Hepatocyte (in vitro differentiated cells): ENCODE data around the gene CCNI2. TPM values are rescaled to one million over a fixed set of nuclear protein-coding genes. Genes with fewer than 3 reads are reported as not detected.
"Not testable (repeated sequence)": the region's sequence is repeated elsewhere in the genome, so short reads cannot be mapped to it uniquely, and the experiment has no call there.

Experiments used
- DNase-seq: peaks from one replicate; pipeline ENCODE4 v3.0.0-alpha.2; 2016; ENCODE audit warnings: low spot score
- H2AFZ ChIP-seq: fragments of 200-600 bp; sonication (generic); 2 replicates; pipeline ENCODE4 v1.6.0; 2016; ENCODE audit warnings: antibody characterized with exemption, mild to moderate bottlenecking
- H3K27ac ChIP-seq: fragments of 200-600 bp; sonication (generic); 2 replicates; pipeline ENCODE4 v1.5.1; 2016; ENCODE audit warnings: mild to moderate bottlenecking
- H3K27me3 ChIP-seq: fragments of 200-600 bp; sonication (generic); 2 replicates; pipeline ENCODE4 v1.6.1; 2016
- H3K36me3 ChIP-seq: fragments of 200-600 bp; sonication (generic); replicated peaks from 2 replicates; pipeline ENCODE4 v1.5.1; 2016; ENCODE audit warnings: low read depth; ENCODE audit not compliant: insufficient read depth
- H3K4me1 ChIP-seq: fragments of 200-600 bp; sonication (generic); 2 replicates; pipeline ENCODE4 v1.5.1; 2016; ENCODE audit warnings: mild to moderate bottlenecking, moderate library complexity; ENCODE audit not compliant: insufficient read depth
- H3K4me2 ChIP-seq: fragments of 200-600 bp; sonication (generic); 2 replicates; pipeline ENCODE4 v1.6.0; 2016
- H3K4me3 ChIP-seq: fragments of 200-600 bp; sonication (generic); 2 replicates; pipeline ENCODE4 v1.5.1; 2016; ENCODE audit warnings: mild to moderate bottlenecking
- H3K79me2 ChIP-seq: fragments of 200-600 bp; sonication (generic); 2 replicates; pipeline ENCODE4 v1.6.0; 2017; ENCODE audit warnings: mild to moderate bottlenecking
- H3K9me2 ChIP-seq: fragments of 200-600 bp; sonication (generic); replicated peaks from 2 replicates; pipeline ENCODE4 v1.6.0; 2017; ENCODE audit warnings: mild to moderate bottlenecking; ENCODE audit not compliant: insufficient read depth
- H3K9me3 ChIP-seq: fragments of 200-600 bp; sonication (generic); 2 replicates; pipeline ENCODE4 v1.5.1; 2016; ENCODE audit warnings: low read depth, mild to moderate bottlenecking
- H4K20me1 ChIP-seq: fragments of 200-600 bp; sonication (generic); 2 replicates; pipeline ENCODE4 v1.6.0; 2016; ENCODE audit warnings: mild to moderate bottlenecking; ENCODE audit not compliant: insufficient read depth, poor library complexity, severe bottlenecking
- CTCF ChIP-seq: fragments of 200-600 bp; sonication (generic); IDR thresholded peaks from 2 replicates; pipeline ENCODE4 v1.5.1; 2016; ENCODE audit warnings: antibody characterized with exemption, mild to moderate bottlenecking; ENCODE audit not compliant: poor library complexity
- EZH2 ChIP-seq: fragments of 200-600 bp; sonication (generic); IDR thresholded peaks from 2 replicates; pipeline ENCODE4 v1.6.1; 2016; ENCODE audit warnings: antibody characterized with exemption, mild to moderate bottlenecking, borderline replicate concordance
- EZH2phosphoT487 ChIP-seq: fragments of 200-600 bp; sonication (generic); IDR thresholded peaks from one replicate; pipeline ENCODE4 v1.6.1; 2018; ENCODE audit warnings: antibody characterized with exemption, mild to moderate bottlenecking, low read depth, moderate library complexity; ENCODE audit not compliant: unreplicated experiment, severe bottlenecking
- WGBS: methylation state at CpG from one replicate; pipeline ENCODE4 v1.1.6; 2016; ENCODE audit warnings: low lambda C conversion rate; ENCODE audit errors: missing lambda C conversion rate; 5-methylcytosine and 5-hydroxymethylcytosine counted together
- polyA plus RNA-seq: library from polyadenylated mRNA; unstranded; fragments of >200 nt; fragmentation: Nextera tagmentation; extraction: Ambion mirVana; gene quantifications from 2 replicates; pipeline ENCODE4 v1.2.1, GENCODE V29; 2016
- total RNA-seq: library from RNA; depleted of rRNA; stranded (reverse); fragments of >200 nt; gene quantifications from 2 replicates; pipeline ENCODE4 v1.2.3, GENCODE V29; 2014

CCNI2 gene
- total and polyA plus RNA-seq, 2 experiments from 2014 or later, result 1.4 to 1.8 TPM

GRCh38 chr5:132797651-132798050, 50.4 kb downstream of the CCNI2 start:
- H3K9me3 ChIP-seq, result no peaks in the 10 kb centered on the region
- TF ChIP-seq EZH2phosphoT487, result no peak
- no peak for TF ChIP-seq EZH2
- no peak for TF ChIP-seq CTCF

GRCh38 chr5:132799392-132799791, 52.2 kb downstream of the CCNI2 start:
- Histone ChIP-seq H2AFZ (no peak overlapping the region), H3K27me3 (no peaks in the 10 kb centered on the region), H3K27ac (no peak overlapping the region), H3K36me3 (no peaks in the 10 kb centered on the region), H3K4me1 (no peaks in the 10 kb centered on the region), H3K9me2 (no peaks in the 10 kb centered on the region), H3K4me3 (no peak overlapping the region), H3K9me3 (no peaks in the 10 kb centered on the region), H3K79me2 (no peaks in the 10 kb centered on the region), H4K20me1 (no peaks in the 10 kb centered on the region), H3K4me2 (no peak overlapping the region)
- no peak for DNase-seq
- WGBS, result 58% methylated on average over 2 of the region's 2 CpGs
- no peak for TF ChIP-seq CTCF
- no peak for TF ChIP-seq EZH2
- no peak for TF ChIP-seq EZH2phosphoT487

More at GRCh38 chr5:132797651-132798050, 50.4 kb downstream of the CCNI2 start:
- Histone ChIP-seq H3K4me1 (no peaks in the 10 kb centered on the region), H4K20me1 (no peaks in the 10 kb centered on the region), H2AFZ (no peak overlapping the region), H3K4me2 (no peak overlapping the region), H3K4me3 (no peak overlapping the region), H3K27ac (no peak overlapping the region), H3K27me3 (no peaks in the 10 kb centered on the region), H3K79me2 (no peaks in the 10 kb centered on the region), H3K36me3 (no peaks in the 10 kb centered on the region), H3K9me2 (no peaks in the 10 kb centered on the region)
- 65% methylated on average over 2 of the region's 2 CpGs for WGBS
- DNase-seq, result no peak

GRCh38 chr5:132800545-132800944, 53.3 kb downstream of the CCNI2 start:
- Histone ChIP-seq H3K9me3 (no peaks in the 10 kb centered on the region), H4K20me1 (no peaks in the 10 kb centered on the region), H3K9me2 (no peaks in the 10 kb centered on the region), H2AFZ (peak overlapping the region; percentile 3), H3K27me3 (no peaks in the 10 kb centered on the region), H3K4me3 (no peak overlapping the region), H3K4me2 (no peak overlapping the region), H3K36me3 (no peaks in the 10 kb centered on the region), H3K4me1 (no peaks in the 10 kb centered on the region), H3K27ac (no peak overlapping the region), H3K79me2 (no peaks in the 10 kb centered on the region)
- DNase-seq, result no peak
- 84% methylated on average over 2 of the region's 2 CpGs for WGBS
- TF ChIP-seq EZH2phosphoT487, result no peak
- no peak for TF ChIP-seq CTCF
- TF ChIP-seq EZH2, result no peak

GRCh38 chr5:132802044-132802684, 54.9 kb downstream of the CCNI2 start:
- H3K36me3 ChIP-seq, result no peaks in the 10 kb centered on the region
- no peak overlapping the region for H3K4me2 ChIP-seq
- no peak overlapping the region for H3K4me3 ChIP-seq
- peaks cover 8% of the 10 kb centered on the region for H3K4me1 ChIP-seq
- TF ChIP-seq EZH2 (no peak), EZH2phosphoT487 (no peak), CTCF (no peak)
- no peaks in the 10 kb centered on the region for H3K79me2 ChIP-seq
- no peak overlapping the region for H3K27ac ChIP-seq
- no peaks in the 10 kb centered on the region for H3K27me3 ChIP-seq
- WGBS, result 90% methylated on average over 5 of the region's 5 CpGs
- no peaks in the 10 kb centered on the region for H3K9me3 ChIP-seq
- DNase-seq, result no peak
- H4K20me1 ChIP-seq, result no peaks in the 10 kb centered on the region
- H2AFZ ChIP-seq, result no peak overlapping the region
- H3K9me2 ChIP-seq, result no peaks in the 10 kb centered on the region

- not testable (repeated sequence) for H3K9me3 ChIP-seq, DNase-seq
- WGBS, result 72% methylated on average over 5 of the region's 5 CpGs
These were observed 55.5 kb downstream of the CCNI2 start for GRCh38 chr5:132802685-132803066.

More at GRCh38 chr5:132802685-132803066, 55.5 kb downstream of the CCNI2 start:
- not testable (repeated sequence) for H3K27me3 ChIP-seq, H3K79me2 ChIP-seq, H4K20me1 ChIP-seq, H3K36me3 ChIP-seq, H3K4me3 ChIP-seq, H3K27ac ChIP-seq, H3K4me2 ChIP-seq, H2AFZ ChIP-seq, H3K9me2 ChIP-seq
- peaks cover 11% of the 10 kb centered on the region for H3K4me1 ChIP-seq
